HG03280 (cell line): ENCODE results near the gene RBM3.
A peak's percentile ranks its signal among the peaks of the same experiment; 100 is the strongest.
"Not testable (repeated sequence)": the region's sequence is repeated elsewhere in the genome, so short reads cannot be mapped to it uniquely, and the experiment has no call there.

Experiments used
- ATAC-seq: cut with Tn5 transposase; IDR thresholded peaks from one replicate; pipeline ENCODE4 v1.9.1; 2021; ENCODE audit warnings: mild to moderate bottlenecking, moderate library complexity; ENCODE audit not compliant: unreplicated experiment

The RBM3 gene

GRCh38 chrX:48574270-48575266 is at the start of gene RBM3:
RBM3 (plus strand) TSS chrX:48574484; CDS start chrX:48575181, 697 bp downstream.
- peak; percentile 85 for ATAC-seq

- not testable (repeated sequence) for ATAC-seq
Observed at GRCh38 chrX:48525853-48526252, 48.4 kb upstream of the RBM3 start.

- ATAC-seq, result no peak
Observed at GRCh38 chrX:48530736-48531135, 43.5 kb upstream of the RBM3 start.

- no peak for ATAC-seq
Observed at GRCh38 chrX:48531358-48531959, 42.8 kb upstream of the RBM3 start.

GRCh38 chrX:48532161-48532560 is 42.1 kb upstream of the RBM3 start:
- no peak for ATAC-seq

GRCh38 chrX:48533165-48533564 is 41.1 kb upstream of the RBM3 start:
- ATAC-seq, result no peak

GRCh38 chrX:48538641-48539344 is 35.5 kb upstream of the RBM3 start:
- ATAC-seq, result no peak

GRCh38 chrX:48539345-48540027 is 34.8 kb upstream of the RBM3 start, which contains the start of gene TBC1D25:
TBC1D25 (plus strand) TSS chrX:48539714; CDS start chrX:48539798, 84 bp downstream.
- ATAC-seq, result peak; percentile 82

GRCh38 chrX:48540028-48540375 is 34.3 kb upstream of the RBM3 start:
- peak; percentile 34 for ATAC-seq

- no peak for ATAC-seq
Observed at GRCh38 chrX:48540480-48540879, 33.8 kb upstream of the RBM3 start.

GRCh38 chrX:48541140-48541814 is 33.0 kb upstream of the RBM3 start:
- no peak for ATAC-seq

GRCh38 chrX:48548871-48549270 is 25.4 kb upstream of the RBM3 start:
- no peak for ATAC-seq

GRCh38 chrX:48555731-48556325 is 18.5 kb upstream of the RBM3 start:
- not testable (repeated sequence) for ATAC-seq

- ATAC-seq, result no peak
Observed at GRCh38 chrX:48558271-48558670, 16.0 kb upstream of the RBM3 start.

GRCh38 chrX:48559636-48560035 is 14.6 kb upstream of the RBM3 start:
- ATAC-seq, result no peak

- ATAC-seq, result no peak
Observed at GRCh38 chrX:48560056-48560455, 14.2 kb upstream of the RBM3 start.

- ATAC-seq, result no peak
Observed at GRCh38 chrX:48560681-48561080, 13.6 kb upstream of the RBM3 start.

GRCh38 chrX:48569958-48570357 is 4.3 kb upstream of the RBM3 start:
- ATAC-seq, result no peak

GRCh38 chrX:48573690-48574269 is 504 bp upstream of the RBM3 start:
- ATAC-seq, result peak; percentile 7
